Natural killer cell (primary cell): ENCODE results near the gene CGNL1. TPM values are rescaled to one million over a fixed set of nuclear protein-coding genes. Genes with fewer than 3 reads are reported as not detected.

ENCODE experiments used
- ATAC-seq, 3 donors: fragments of 150-1000 bp in 2 of 3; fragments of 200-7000 bp in 1 of 3; cut with Tn5 transposase; 1 replicate in 1 of 3; 2 replicates in 2 of 3; pipeline ENCODE4 v1.10.0; 2021; ENCODE audit warnings: mild to moderate bottlenecking in 2 of 3, moderate library complexity in 2 of 3
- DNase-seq, 2 donors: peaks; one replicate each; pipeline versions ENCODE4 v3.0.0 to v3.0.0-alpha.2; 2013 to 2021; ENCODE audit warnings: mixed read lengths in 1 of 2
- H3K27ac ChIP-seq: one replicate; pipeline ENCODE4 v1.5.1; 2013; ENCODE audit warnings: mild to moderate bottlenecking, low read length
- H3K27me3 ChIP-seq: one replicate; pipeline ENCODE4 v1.6.1; 2013; ENCODE audit warnings: low read length; ENCODE audit not compliant: control insufficient read depth, insufficient read depth
- H3K36me3 ChIP-seq: one replicate; pipeline ENCODE4 v1.6.1; 2013; ENCODE audit warnings: low read length; ENCODE audit not compliant: control insufficient read depth, insufficient read depth
- H3K4me1 ChIP-seq: one replicate; pipeline ENCODE4 v1.6.1; 2013; ENCODE audit warnings: low read length; ENCODE audit not compliant: control insufficient read depth, insufficient read depth
- H3K4me3 ChIP-seq: one replicate; pipeline ENCODE4 v1.5.1; 2013; ENCODE audit warnings: low read length
- H3K9me3 ChIP-seq: one replicate; pipeline ENCODE4 v1.6.1; 2013; ENCODE audit warnings: low read length; ENCODE audit not compliant: control insufficient read depth, insufficient read depth
- H3K27ac Mint-ChIP-seq, 2 donors: one replicate each; pipeline ENCODE4 v1.8.0; 2022; ENCODE audit warnings: mild to moderate bottlenecking in 2 of 2, mixed read lengths in 2 of 2, moderate library complexity in 1 of 2
- H3K27me3 Mint-ChIP-seq, 2 donors: one replicate each; pipeline ENCODE4 v1.8.0; 2022; ENCODE audit warnings: low read depth in 2 of 2, mixed read lengths in 2 of 2
- H3K36me3 Mint-ChIP-seq: one replicate; pipeline ENCODE4 v1.8.0; 2022; ENCODE audit warnings: mixed read lengths
- H3K4me1 Mint-ChIP-seq, 2 donors: one replicate each; pipeline ENCODE4 v1.8.0; 2022; ENCODE audit warnings: mixed read lengths in 2 of 2
- H3K4me3 Mint-ChIP-seq: one replicate; pipeline ENCODE4 v1.8.0; 2022; ENCODE audit warnings: mild to moderate bottlenecking, moderate library complexity, mixed read lengths
- H3K9me3 Mint-ChIP-seq, 2 donors: one replicate each; pipeline ENCODE4 v1.8.0; 2022; ENCODE audit warnings: mixed read lengths in 2 of 2
- CTCF ChIP-seq: fragments of 200-600 bp; IDR thresholded peaks from one replicate; pipeline ENCODE4 v1.8.0; 2022; ENCODE audit warnings: antibody characterized with exemption
- WGBS: methylation state at CpG from one replicate; pipeline ENCODE4 v1.1.7; 2013; ENCODE audit warnings: missing lambda C conversion rate; ENCODE audit not compliant: insufficient coverage; 5-methylcytosine and 5-hydroxymethylcytosine counted together
- intact Hi-C: fragments of 100-400 bp; cut with micrococcal nuclease; formaldehyde crosslinking; loops from one replicate; pipeline ENCODE4 v1.14.2; 2022
- total RNA-seq, 4 donors: library from RNA; stranded (reverse); fragments of 120-200 nt in 1 of 4; gene quantifications; one replicate each; pipeline versions ENCODE4 v1.2.3 to v1.2.4, GENCODE V29; 2013 to 2022

Gene CGNL1
- total RNA-seq, 3 donors from 2014 or later (not counting 1 experiment from before 2014, with no cell fraction given) = not detected

- no peaks in the 10 kb centered on the region for H3K9me3 ChIP-seq
- Mint-ChIP-seq H3K4me3 (no peak overlapping the region), H3K4me1 (peaks cover 11 to 12% of the 10 kb centered on the region in 2 donors), H3K27ac (no peak overlapping the region), H3K9me3 (no peaks in the 10 kb centered on the region), H3K27me3 (peaks cover 24 to 47% of the 10 kb centered on the region in 2 donors), H3K36me3 (no peaks in the 10 kb centered on the region)
- H3K4me1 ChIP-seq = peaks cover 12% of the 10 kb centered on the region
- no peak overlapping the region for H3K4me3 ChIP-seq
- WGBS = 53% methylated on average over 10 of the region's 11 CpGs
- H3K27me3 ChIP-seq = no peaks in the 10 kb centered on the region
- H3K36me3 ChIP-seq = no peaks in the 10 kb centered on the region
- no peak overlapping the region for H3K27ac ChIP-seq
- intact Hi-C loops = loop anchor here (5.0 to 10.0 kb wide), 2 partner anchors 303 to 1965 kb away; no protein-coding TSS in a partner anchor
- DNase-seq (no peak), ATAC-seq (no peak)
- no peak for TF ChIP-seq CTCF
These were observed 186.0 kb downstream of the CGNL1 start for GRCh38 chr15:57562196-57562769.

- DNase-seq = peak in 1 of 2 donors; percentile 23
These were observed 187.1 kb downstream of the CGNL1 start for GRCh38 chr15:57563416-57563815.

GRCh38 chr15:57565311-57565710 is 189.0 kb downstream of the CGNL1 start:
- WGBS = under 1% methylated on average over 10 of the region's 10 CpGs
- no peak for TF ChIP-seq CTCF
- Histone ChIP-seq H3K9me3 (no peaks in the 10 kb centered on the region), H3K27ac (no peak overlapping the region), H3K4me1 (peaks cover 12% of the 10 kb centered on the region), H3K4me3 (no peak overlapping the region), H3K27me3 (no peaks in the 10 kb centered on the region), H3K36me3 (no peaks in the 10 kb centered on the region)
- H3K27me3 Mint-ChIP-seq = peaks cover 32 to 36% of the 10 kb centered on the region in 2 donors
- no peak overlapping the region for H3K27ac Mint-ChIP-seq
- H3K4me1 Mint-ChIP-seq = peaks cover 11 to 12% of the 10 kb centered on the region in 2 donors
- DNase-seq = peak in 1 of 2 donors; percentile 75
- no peaks in the 10 kb centered on the region for H3K9me3 Mint-ChIP-seq
- no peaks in the 10 kb centered on the region for H3K36me3 Mint-ChIP-seq
- H3K4me3 Mint-ChIP-seq = no peak overlapping the region
- intact Hi-C loops = loop anchor here (10.0 kb wide), 1 partner anchor 299 kb away; no protein-coding TSS in a partner anchor
- peak; percentile 18 to 55 (median 37) for ATAC-seq

More at GRCh38 chr15:57563416-57563815, 187.1 kb downstream of the CGNL1 start:
- Histone ChIP-seq H3K4me3 (no peak overlapping the region), H3K36me3 (no peaks in the 10 kb centered on the region), H3K27me3 (no peaks in the 10 kb centered on the region), H3K9me3 (no peaks in the 10 kb centered on the region), H3K4me1 (peaks cover 12% of the 10 kb centered on the region), H3K27ac (no peak overlapping the region)
- H3K27me3 Mint-ChIP-seq = peaks cover 25 to 52% of the 10 kb centered on the region in 2 donors
- H3K4me3 Mint-ChIP-seq = no peak overlapping the region
- ATAC-seq = no peak
- no peak for TF ChIP-seq CTCF
- H3K27ac Mint-ChIP-seq = no peak overlapping the region
- 51% methylated on average over 6 of the region's 6 CpGs for WGBS
- no peaks in the 10 kb centered on the region for H3K36me3 Mint-ChIP-seq
- intact Hi-C loops = loop anchor here (5.0 to 10.0 kb wide), 2 partner anchors 301 to 1964 kb away; no protein-coding TSS in a partner anchor
- H3K9me3 Mint-ChIP-seq = no peaks in the 10 kb centered on the region
- H3K4me1 Mint-ChIP-seq = peaks cover 11 to 12% of the 10 kb centered on the region in 2 donors
